K562 (cell line): ENCODE measurements around the gene ZNF30. TPM values are rescaled to one million over a fixed set of nuclear protein-coding genes. Genes with fewer than 3 reads are reported as not detected.

Experiments
- DNMT1 ChIP-seq: fragments of 450-650 bp; IDR thresholded peaks from 2 replicates; pipeline ENCODE4 v1.6.1; 2016; ENCODE audit warnings: antibody characterized with exemption, mild to moderate bottlenecking
- E2F8 ChIP-seq: fragments of 450-650 bp; IDR thresholded peaks from 2 replicates; pipeline ENCODE4 v1.7.1; 2018; ENCODE audit warnings: mild to moderate bottlenecking, low read depth; ENCODE audit not compliant: partially characterized antibody
- ESRRA ChIP-seq: fragments of 450-650 bp; IDR thresholded peaks from 2 replicates; pipeline ENCODE4 v1.6.1; 2014; ENCODE audit warnings: low read depth, mild to moderate bottlenecking, moderate library complexity, borderline replicate concordance
- GMEB1 ChIP-seq: fragments of 250-450 bp; sonication (Bioruptor Pico); IDR thresholded peaks from 2 replicates; pipeline ENCODE4 v1.4.0; 2020; ENCODE audit warnings: mild to moderate bottlenecking
- HDAC3 ChIP-seq: fragments of 450-650 bp; IDR thresholded peaks from 2 replicates; pipeline ENCODE4 v1.6.1; 2018; ENCODE audit warnings: borderline replicate concordance, mild to moderate bottlenecking, moderate library complexity; ENCODE audit not compliant: partially characterized antibody
- LCOR ChIP-seq: sonication (generic); formaldehyde crosslinking; IDR thresholded peaks from 2 replicates; pipeline ENCODE4 v1.8.0; 2022; ENCODE audit warnings: mild to moderate bottlenecking, missing genetic modification reagents
- NRF1 ChIP-seq, 2 experiments: fragments of 450-650 bp; IDR thresholded peaks in 1 of 2; conservative IDR thresholded peaks in 1 of 2; 2 replicates each; pipeline ENCODE4 v1.6.1; 2014; ENCODE audit warnings: mild to moderate bottlenecking in 2 of 2
- RBM22 ChIP-seq: fragments of 200-400 bp; formaldehyde crosslinking; IDR thresholded peaks from 2 replicates; pipeline ENCODE4 v1.6.1; 2018; ENCODE audit warnings: low read length, low read depth; ENCODE audit not compliant: poor library complexity, severe bottlenecking
- RFX1 ChIP-seq: fragments of 450-650 bp; IDR thresholded peaks from 2 replicates; pipeline ENCODE4 v1.6.1; 2016; ENCODE audit warnings: mild to moderate bottlenecking, moderate library complexity
- ZBTB26 ChIP-seq: fragments of 450-650 bp; formaldehyde crosslinking; IDR thresholded peaks from 2 replicates; pipeline ENCODE4 v1.4.0; 2022; ENCODE audit warnings: missing genetic modification characterization
- ZFX ChIP-seq: sonication (generic); formaldehyde crosslinking; IDR thresholded peaks from 2 replicates; pipeline ENCODE4 v1.8.0; 2022; ENCODE audit warnings: mild to moderate bottlenecking, missing genetic modification reagents, moderate library complexity
- ZNF507 ChIP-seq: conservative IDR thresholded peaks from 2 replicates; pipeline ENCODE4 v1.6.1; 2017; ENCODE audit warnings: missing genetic modification characterization, missing compliant biosample characterization
- ZNF551 ChIP-seq: fragments of 250-450 bp; sonication (Bioruptor Pico); IDR thresholded peaks from 2 replicates; pipeline ENCODE4 v1.5.0; 2021; ENCODE audit warnings: mild to moderate bottlenecking, moderate library complexity
- polyA plus RNA-seq, 8 experiments: library from polyadenylated mRNA; depleted of rRNA in 4 of 8; stranded (reverse) in 5 of 8; unstranded in 3 of 8; fragments of >200 nt; fragmentation: Nextera tagmentation in 2 of 8; fragmentation: Illumina TruSeq in 1 of 8; extraction: Ambion mirVana in 2 of 8; extraction: Trizol in 1 of 8; gene quantifications; 2 replicates each; pipeline versions ENCODE4 v1.2.1 to v1.2.3, GENCODE V29; 2011 to 2014; ENCODE audit warnings: inconsistent platforms in 1 of 8, missing spikeins in 1 of 8
- total RNA-seq, 7 experiments: library from RNA; depleted of rRNA in 6 of 7; stranded (reverse); fragments of >200 nt in 6 of 7; fragmentation: Illumina TruSeq in 2 of 7; extraction: Trizol in 2 of 7; gene quantifications; 2 replicates each; pipeline versions ENCODE4 v1.2.1 to v1.2.3, GENCODE V29; 2011 to 2021; ENCODE audit warnings: low replicate concordance in 1 of 7
- TF ChIP-seq, protein P1 (sequence below): fragments of 450-650 bp; formaldehyde crosslinking; IDR thresholded peaks from 2 replicates; pipeline ENCODE4 v1.4.0; 2020; ENCODE audit warnings: mild to moderate bottlenecking, moderate library complexity
- TF ChIP-seq, protein P2 (sequence below): fragments of 250-450 bp; sonication (Bioruptor Pico); IDR thresholded peaks from 2 replicates; pipeline ENCODE4 v1.4.0; 2020; ENCODE audit warnings: borderline replicate concordance

The ZNF30 gene
- total and polyA plus RNA-seq, 9 of the 15 experiments (the other 6 are each of a cell fraction or from before 2014, with no cell fraction given): 7.3 to 13.4 (median 10.6) TPM

GRCh38 chr19:34957830-34958751 lies 31.4 kb downstream of the ZNF30 start (continued):
- TF ChIP-seq, protein P1, sequence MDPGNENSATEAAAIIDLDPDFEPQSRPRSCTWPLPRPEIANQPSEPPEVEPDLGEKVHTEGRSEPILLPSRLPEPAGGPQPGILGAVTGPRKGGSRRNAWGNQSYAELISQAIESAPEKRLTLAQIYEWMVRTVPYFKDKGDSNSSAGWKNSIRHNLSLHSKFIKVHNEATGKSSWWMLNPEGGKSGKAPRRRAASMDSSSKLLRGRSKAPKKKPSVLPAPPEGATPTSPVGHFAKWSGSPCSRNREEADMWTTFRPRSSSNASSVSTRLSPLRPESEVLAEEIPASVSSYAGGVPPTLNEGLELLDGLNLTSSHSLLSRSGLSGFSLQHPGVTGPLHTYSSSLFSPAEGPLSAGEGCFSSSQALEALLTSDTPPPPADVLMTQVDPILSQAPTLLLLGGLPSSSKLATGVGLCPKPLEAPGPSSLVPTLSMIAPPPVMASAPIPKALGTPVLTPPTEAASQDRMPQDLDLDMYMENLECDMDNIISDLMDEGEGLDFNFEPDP (CRISPR knock-in tag): no peak
- TF ChIP-seq LCOR (CRISPR knock-in tag) (no peak), DNMT1 (no peak), ZNF507 (tag) (no peak), RBM22 (peak; percentile 39), HDAC3 (no peak), ESRRA (no peak), ZNF551 (no peak), E2F8 (no peak), ZFX (CRISPR knock-in tag) (no peak), GMEB1 (CRISPR knock-in tag) (no peak), ZBTB26 (CRISPR knock-in tag) (no peak), RFX1 (no peak), NRF1 (conservative IDR thresholded peaks at IDR 0.05 in 1 of 2, IDR thresholded peaks at IDR 0.05 in 1 of 2) (no peak)
- TF ChIP-seq, protein P2, sequence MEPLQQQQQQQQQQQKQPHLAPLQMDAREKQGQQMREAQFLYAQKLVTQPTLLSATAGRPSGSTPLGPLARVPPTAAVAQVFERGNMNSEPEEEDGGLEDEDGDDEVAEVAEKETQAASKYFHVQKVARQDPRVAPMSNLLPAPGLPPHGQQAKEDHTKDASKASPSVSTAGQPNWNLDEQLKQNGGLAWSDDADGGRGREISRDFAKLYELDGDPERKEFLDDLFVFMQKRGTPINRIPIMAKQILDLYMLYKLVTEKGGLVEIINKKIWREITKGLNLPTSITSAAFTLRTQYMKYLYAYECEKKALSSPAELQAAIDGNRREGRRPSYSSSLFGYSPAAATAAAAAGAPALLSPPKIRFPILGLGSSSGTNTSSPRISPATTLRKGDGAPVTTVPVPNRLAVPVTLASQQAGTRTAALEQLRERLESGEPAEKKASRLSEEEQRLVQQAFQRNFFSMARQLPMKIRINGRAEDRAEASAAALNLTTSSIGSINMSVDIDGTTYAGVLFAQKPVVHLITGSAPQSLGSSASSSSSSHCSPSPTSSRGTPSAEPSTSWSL (CRISPR knock-in tag): no peak
